ENCODE data around the gene SP140.
"Not testable (repeated sequence)": the region's sequence is repeated elsewhere in the genome, so short reads cannot be mapped to it uniquely, and the experiment has no call there.

The SP140 gene

GRCh38 chr2:230323385-230324106 lies 98.0 kb downstream of the SP140 start:
- DNase-seq (ENCODE audit: insufficient read length, low spot score), result no peak

GRCh38 chr2:230324503-230324902 lies 99.0 kb downstream of the SP140 start:
- FAIRE-seq, result no peak
- DNase-seq (ENCODE audit: insufficient read length, low spot score), result no peak

More at GRCh38 chr2:230323385-230324106, 98.0 kb downstream of the SP140 start:
- no peak for FAIRE-seq

- no peak for FAIRE-seq
- DNase-seq (ENCODE audit: insufficient read length, low spot score), result no peak
Observed at GRCh38 chr2:230325316-230326243, 100.0 kb downstream of the SP140 start.

GRCh38 chr2:230326453-230327417 lies 101.2 kb downstream of the SP140 start, which contains the start of gene SP140L:
Gene SP140L (plus strand): TSS chr2:230327193. CDS start chr2:230327270, 77 bp downstream.
- DNase-seq (ENCODE audit: insufficient read length, low spot score) (peak; percentile 77), FAIRE-seq (peak; percentile 65)

GRCh38 chr2:230327418-230328154 lies 102.0 kb downstream of the SP140 start:
- no peak for FAIRE-seq
- no peak for DNase-seq (ENCODE audit: insufficient read length, low spot score)

GRCh38 chr2:230328155-230328458 lies 102.6 kb downstream of the SP140 start:
- FAIRE-seq, result no peak
- DNase-seq (ENCODE audit: insufficient read length, low spot score), result no peak

- FAIRE-seq, result no peak
Observed at GRCh38 chr2:230329946-230330605, 104.5 kb downstream of the SP140 start.

GRCh38 chr2:230330725-230331124 lies 105.2 kb downstream of the SP140 start:
- no peak for DNase-seq (ENCODE audit: insufficient read length, low spot score)
- FAIRE-seq, result no peak

More at GRCh38 chr2:230329946-230330605, 104.5 kb downstream of the SP140 start:
- no peak for DNase-seq (ENCODE audit: insufficient read length, low spot score)

GRCh38 chr2:230335461-230335863 lies 109.9 kb downstream of the SP140 start:
- FAIRE-seq, result no peak
- no peak for DNase-seq (ENCODE audit: insufficient read length, low spot score)

- DNase-seq (ENCODE audit: insufficient read length, low spot score) (no peak), FAIRE-seq (no peak)
Observed at GRCh38 chr2:230335864-230336506, 110.4 kb downstream of the SP140 start.

GRCh38 chr2:230341936-230342528 lies 116.5 kb downstream of the SP140 start:
- not testable (repeated sequence) for DNase-seq (ENCODE audit: insufficient read length, low spot score); FAIRE-seq

GRCh38 chr2:230343041-230343624 lies 117.6 kb downstream of the SP140 start:
- not testable (repeated sequence) for DNase-seq (ENCODE audit: insufficient read length, low spot score); FAIRE-seq

- DNase-seq (ENCODE audit: insufficient read length, low spot score), result no peak
- FAIRE-seq, result no peak
Observed at GRCh38 chr2:230343747-230344146, 118.2 kb downstream of the SP140 start.

GRCh38 chr2:230346465-230346864 lies 120.9 kb downstream of the SP140 start:
- DNase-seq (ENCODE audit: insufficient read length, low spot score) (no peak), FAIRE-seq (no peak)

- no peak for DNase-seq (ENCODE audit: insufficient read length, low spot score)
- no peak for FAIRE-seq
Observed at GRCh38 chr2:230346921-230347533, 121.5 kb downstream of the SP140 start.

- FAIRE-seq (no peak), DNase-seq (ENCODE audit: insufficient read length, low spot score) (no peak)
Observed at GRCh38 chr2:230347659-230348305, 122.2 kb downstream of the SP140 start.

GRCh38 chr2:230348787-230349186 lies 123.3 kb downstream of the SP140 start:
- FAIRE-seq (no peak), DNase-seq (ENCODE audit: insufficient read length, low spot score) (no peak)

Data from HTR-8/SVneo (cell line).